Hepatocyte (in vitro differentiated cells): ENCODE results near the gene MBTPS1. TPM values are rescaled to one million over a fixed set of nuclear protein-coding genes. Genes with fewer than 3 reads are reported as not detected.

ENCODE experiments used
- DNase-seq: peaks from one replicate; pipeline ENCODE4 v3.0.0-alpha.2; 2016; ENCODE audit warnings: low spot score
- H2AFZ ChIP-seq: fragments of 200-600 bp; sonication (generic); 2 replicates; pipeline ENCODE4 v1.6.0; 2016; ENCODE audit warnings: antibody characterized with exemption, mild to moderate bottlenecking
- H3K27ac ChIP-seq: fragments of 200-600 bp; sonication (generic); 2 replicates; pipeline ENCODE4 v1.5.1; 2016; ENCODE audit warnings: mild to moderate bottlenecking
- H3K27me3 ChIP-seq: fragments of 200-600 bp; sonication (generic); 2 replicates; pipeline ENCODE4 v1.6.1; 2016
- H3K36me3 ChIP-seq: fragments of 200-600 bp; sonication (generic); replicated peaks from 2 replicates; pipeline ENCODE4 v1.5.1; 2016; ENCODE audit warnings: low read depth; ENCODE audit not compliant: insufficient read depth
- H3K4me1 ChIP-seq: fragments of 200-600 bp; sonication (generic); 2 replicates; pipeline ENCODE4 v1.5.1; 2016; ENCODE audit warnings: mild to moderate bottlenecking, moderate library complexity; ENCODE audit not compliant: insufficient read depth
- H3K4me2 ChIP-seq: fragments of 200-600 bp; sonication (generic); 2 replicates; pipeline ENCODE4 v1.6.0; 2016
- H3K4me3 ChIP-seq: fragments of 200-600 bp; sonication (generic); 2 replicates; pipeline ENCODE4 v1.5.1; 2016; ENCODE audit warnings: mild to moderate bottlenecking
- H3K79me2 ChIP-seq: fragments of 200-600 bp; sonication (generic); 2 replicates; pipeline ENCODE4 v1.6.0; 2017; ENCODE audit warnings: mild to moderate bottlenecking
- H3K9me2 ChIP-seq: fragments of 200-600 bp; sonication (generic); replicated peaks from 2 replicates; pipeline ENCODE4 v1.6.0; 2017; ENCODE audit warnings: mild to moderate bottlenecking; ENCODE audit not compliant: insufficient read depth
- H3K9me3 ChIP-seq: fragments of 200-600 bp; sonication (generic); 2 replicates; pipeline ENCODE4 v1.5.1; 2016; ENCODE audit warnings: low read depth, mild to moderate bottlenecking
- H4K20me1 ChIP-seq: fragments of 200-600 bp; sonication (generic); 2 replicates; pipeline ENCODE4 v1.6.0; 2016; ENCODE audit warnings: mild to moderate bottlenecking; ENCODE audit not compliant: insufficient read depth, poor library complexity, severe bottlenecking
- CTCF ChIP-seq: fragments of 200-600 bp; sonication (generic); IDR thresholded peaks from 2 replicates; pipeline ENCODE4 v1.5.1; 2016; ENCODE audit warnings: antibody characterized with exemption, mild to moderate bottlenecking; ENCODE audit not compliant: poor library complexity
- EZH2 ChIP-seq: fragments of 200-600 bp; sonication (generic); IDR thresholded peaks from 2 replicates; pipeline ENCODE4 v1.6.1; 2016; ENCODE audit warnings: antibody characterized with exemption, mild to moderate bottlenecking, borderline replicate concordance
- EZH2phosphoT487 ChIP-seq: fragments of 200-600 bp; sonication (generic); IDR thresholded peaks from one replicate; pipeline ENCODE4 v1.6.1; 2018; ENCODE audit warnings: antibody characterized with exemption, mild to moderate bottlenecking, low read depth, moderate library complexity; ENCODE audit not compliant: unreplicated experiment, severe bottlenecking
- WGBS: methylation state at CpG from one replicate; pipeline ENCODE4 v1.1.6; 2016; ENCODE audit warnings: low lambda C conversion rate; ENCODE audit errors: missing lambda C conversion rate; 5-methylcytosine and 5-hydroxymethylcytosine counted together
- polyA plus RNA-seq: library from polyadenylated mRNA; unstranded; fragments of >200 nt; fragmentation: Nextera tagmentation; extraction: Ambion mirVana; gene quantifications from 2 replicates; pipeline ENCODE4 v1.2.1, GENCODE V29; 2016
- total RNA-seq: library from RNA; depleted of rRNA; stranded (reverse); fragments of >200 nt; gene quantifications from 2 replicates; pipeline ENCODE4 v1.2.3, GENCODE V29; 2014

MBTPS1 gene
- total and polyA plus RNA-seq, 2 experiments from 2014 or later = 65.9 to 76.8 TPM

GRCh38 chr16:84040226-84040822 is 76.4 kb downstream of the MBTPS1 start:
- TF ChIP-seq CTCF (no peak), EZH2 (no peak), EZH2phosphoT487 (no peak)
- no peaks in the 10 kb centered on the region for H3K9me3 ChIP-seq
- DNase-seq = no peak
- no peak overlapping the region for H3K4me3 ChIP-seq
- 88% methylated on average over 14 of the region's 14 CpGs for WGBS
- no peaks in the 10 kb centered on the region for H3K36me3 ChIP-seq
- H3K9me2 ChIP-seq = no peaks in the 10 kb centered on the region
- no peak overlapping the region for H2AFZ ChIP-seq
- no peak overlapping the region for H3K27ac ChIP-seq
- peaks cover 19% of the 10 kb centered on the region for H3K27me3 ChIP-seq
- H3K79me2 ChIP-seq = no peaks in the 10 kb centered on the region
- H3K4me2 ChIP-seq = no peak overlapping the region
- H3K4me1 ChIP-seq = peaks cover 4% of the 10 kb centered on the region
- H4K20me1 ChIP-seq = no peaks in the 10 kb centered on the region

- Histone ChIP-seq H3K4me1 (peaks cover 4% of the 10 kb centered on the region), H3K27me3 (peaks cover 16% of the 10 kb centered on the region), H4K20me1 (no peaks in the 10 kb centered on the region), H3K4me2 (no peak overlapping the region), H2AFZ (no peak overlapping the region), H3K79me2 (no peaks in the 10 kb centered on the region), H3K36me3 (no peaks in the 10 kb centered on the region), H3K9me2 (no peaks in the 10 kb centered on the region), H3K27ac (no peak overlapping the region), H3K4me3 (no peak overlapping the region), H3K9me3 (no peaks in the 10 kb centered on the region)
- WGBS = 96% methylated on average over 11 of the region's 12 CpGs
- no peak for DNase-seq
- TF ChIP-seq EZH2phosphoT487 (no peak), EZH2 (no peak), CTCF (no peak)
Observed at GRCh38 chr16:84039696-84040095, 77.0 kb downstream of the MBTPS1 start.

GRCh38 chr16:84038469-84038868 is 78.3 kb downstream of the MBTPS1 start:
- no peaks in the 10 kb centered on the region for H3K9me2 ChIP-seq
- no peaks in the 10 kb centered on the region for H3K79me2 ChIP-seq
- H2AFZ ChIP-seq = no peak overlapping the region
- H3K36me3 ChIP-seq = no peaks in the 10 kb centered on the region
- H3K27ac ChIP-seq = no peak overlapping the region
- H4K20me1 ChIP-seq = no peaks in the 10 kb centered on the region
- no peak overlapping the region for H3K4me2 ChIP-seq
- H3K4me1 ChIP-seq = peaks cover 2% of the 10 kb centered on the region
- H3K9me3 ChIP-seq = no peaks in the 10 kb centered on the region
- TF ChIP-seq EZH2phosphoT487 (no peak), EZH2 (no peak), CTCF (no peak)
- no peak overlapping the region for H3K4me3 ChIP-seq
- WGBS = 92% methylated on average over 12 of the region's 12 CpGs
- no peak for DNase-seq
- H3K27me3 ChIP-seq = peaks cover 5% of the 10 kb centered on the region

DNA sequence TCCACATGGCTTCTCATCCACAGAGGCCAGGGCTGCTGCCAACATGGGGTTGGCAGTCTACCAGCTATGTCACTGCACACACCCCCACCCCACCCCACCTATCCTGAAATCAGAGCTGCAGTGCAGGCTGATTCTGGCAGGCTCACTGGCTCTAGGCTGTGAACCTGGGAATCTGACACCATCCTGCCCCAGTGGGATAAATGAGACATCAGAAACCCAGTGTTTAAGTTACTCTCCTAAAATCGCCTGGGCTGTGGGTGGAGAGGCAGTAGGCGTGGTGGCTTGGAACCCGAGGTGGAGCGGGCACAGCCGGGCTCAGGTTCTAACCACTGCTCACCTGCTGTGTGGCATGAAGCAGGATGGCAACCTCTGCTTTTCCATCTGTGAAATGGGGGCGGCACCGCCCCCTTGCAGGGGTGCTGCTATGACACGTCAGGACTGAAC is 79.7 kb downstream of the MBTPS1 start:
- Histone ChIP-seq H2AFZ (no peak overlapping the region), H3K9me2 (no peaks in the 10 kb centered on the region), H3K9me3 (no peaks in the 10 kb centered on the region), H3K27me3 (no peaks in the 10 kb centered on the region), H4K20me1 (no peaks in the 10 kb centered on the region), H3K4me3 (no peak overlapping the region), H3K4me2 (no peak overlapping the region), H3K36me3 (no peaks in the 10 kb centered on the region), H3K79me2 (no peaks in the 10 kb centered on the region), H3K4me1 (no peaks in the 10 kb centered on the region), H3K27ac (no peak overlapping the region)
- TF ChIP-seq EZH2 = no peak
- TF ChIP-seq CTCF = no peak
- TF ChIP-seq EZH2phosphoT487 = no peak
- WGBS = 94% methylated on average over 8 of the region's 8 CpGs
- DNase-seq = no peak
